ENCODE data around the gene TTC21A. TPM values are rescaled to one million over a fixed set of nuclear protein-coding genes. Genes with fewer than 3 reads are reported as not detected.

The TTC21A gene
- total and polyA plus RNA-seq, 2 experiments from 2014 or later, result 1.8 to 2.0 TPM

- TF ChIP-seq ZNF462 (CRISPR knock-in tag; IDR thresholded peaks at IDR 0.05) (no peak), CREB1 (CRISPR knock-in tag; IDR thresholded peaks at IDR 0.05; ENCODE audit: low read depth) (no peak)
Observed at GRCh38 chr3:39121621-39122020, 14.1 kb downstream of the TTC21A start (continued).

- no peaks in the 10 kb centered on the region for H3F3A ChIP-seq (replicated peaks; ENCODE audit: low read depth)
- no peaks in the 10 kb centered on the region for H3K9me2 ChIP-seq (ENCODE audit: insufficient read depth)
- H3K4me2 ChIP-seq, result no peak overlapping the region
- peaks cover 3% of the 10 kb centered on the region for H3K27me3 Mint-ChIP-seq (ENCODE audit: insufficient read depth, low read depth, poor library complexity)
- H3K27me3 ChIP-seq (ENCODE audit: insufficient read depth), result no peaks in the 10 kb centered on the region
- no peaks in the 10 kb centered on the region for H3K9me3 Mint-ChIP-seq
- DNase-seq (ENCODE audit: low spot score) (no peak), ATAC-seq (no peak)
- no peak overlapping the region for H3K27ac ChIP-seq (ENCODE audit: low read depth)
- no peak overlapping the region for H3K4me3 ChIP-seq
- H3K4me1 ChIP-seq (ENCODE audit: insufficient read depth), result no peaks in the 10 kb centered on the region
- H3K36me3 Mint-ChIP-seq (ENCODE audit: low read depth), result no peaks in the 10 kb centered on the region; the same call in 2 of the 3 replicates
- H3K79me2 ChIP-seq (replicated peaks; ENCODE audit: insufficient read depth), result no peaks in the 10 kb centered on the region
- H3K27ac Mint-ChIP-seq, result no peak overlapping the region
- H3K4me3 Mint-ChIP-seq, result no peak overlapping the region
- H4K20me1 ChIP-seq (replicated peaks; ENCODE audit: insufficient read depth), result no peaks in the 10 kb centered on the region
- peaks cover 6% of the 10 kb centered on the region; the same call in 2 of the 3 replicates for H3K4me1 Mint-ChIP-seq
- no peak overlapping the region for H2AFZ ChIP-seq
- no peaks in the 10 kb centered on the region for H3K36me3 ChIP-seq (ENCODE audit: insufficient read depth)
- no peak for TF ChIP-seq STAT1 (IDR thresholded peaks at IDR 0.05; ENCODE audit: unreplicated experiment)
- no peak for TF ChIP-seq POLR2AphosphoS5 (IDR thresholded peaks at IDR 0.05; ENCODE audit: low read depth)
- TF ChIP-seq ZNF462 (CRISPR knock-in tag; IDR thresholded peaks at IDR 0.05), result no peak
- TF ChIP-seq EZH2phosphoT487 (IDR thresholded peaks at IDR 0.05; ENCODE audit: unreplicated experiment), result no peak
- TF ChIP-seq CTCF (conservative IDR thresholded peaks at IDR 0.05; ENCODE audit: low read depth in 2 of 2), result no peak
Observed at GRCh38 chr3:39122813-39123212, 15.3 kb downstream of the TTC21A start.

All from GM23338 (cell line).